ENCODE measurements around the gene CAPN13.
"Not testable (repeated sequence)": the region's sequence is repeated elsewhere in the genome, so short reads cannot be mapped to it uniquely, and the experiment has no call there.

The CAPN13 gene

GRCh38 chr2:30705056-30705455, 102.2 kb downstream of the CAPN13 start:
- DNase-seq (ENCODE audit: low spot score), result no peak

GRCh38 chr2:30704309-30705020, 102.8 kb downstream of the CAPN13 start:
- no peak for DNase-seq (ENCODE audit: low spot score)

- DNase-seq (ENCODE audit: low spot score), result no peak
Measured at GRCh38 chr2:30702694-30703093, 104.6 kb downstream of the CAPN13 start.

- no peak for DNase-seq (ENCODE audit: low spot score)
Measured at GRCh38 chr2:30701782-30702181, 105.5 kb downstream of the CAPN13 start.

GRCh38 chr2:30697242-30698103, 109.8 kb downstream of the CAPN13 start:
- not testable (repeated sequence) for DNase-seq (ENCODE audit: low spot score)

DNA sequence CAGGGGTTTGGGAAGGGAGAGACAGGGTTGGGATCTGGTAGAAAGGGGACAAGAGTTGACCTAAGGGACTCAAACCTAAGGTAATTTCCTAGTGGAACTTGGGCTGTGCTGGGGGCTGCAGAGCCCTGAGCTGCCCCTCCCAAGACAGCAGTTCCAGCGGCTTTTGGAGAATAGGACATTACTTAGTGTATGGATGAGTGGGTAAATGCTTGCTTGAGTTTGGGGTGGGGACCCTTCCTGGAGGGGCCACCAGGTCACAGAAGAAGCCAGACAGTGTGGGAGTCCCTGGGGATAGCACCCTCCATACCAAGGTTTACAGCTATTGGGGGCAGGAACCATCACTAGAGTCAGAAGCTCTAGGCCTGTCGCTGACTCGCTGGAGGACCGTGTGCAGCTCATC, 111.5 kb downstream of the CAPN13 start:
- no peak for DNase-seq (ENCODE audit: low spot score)

DNA sequence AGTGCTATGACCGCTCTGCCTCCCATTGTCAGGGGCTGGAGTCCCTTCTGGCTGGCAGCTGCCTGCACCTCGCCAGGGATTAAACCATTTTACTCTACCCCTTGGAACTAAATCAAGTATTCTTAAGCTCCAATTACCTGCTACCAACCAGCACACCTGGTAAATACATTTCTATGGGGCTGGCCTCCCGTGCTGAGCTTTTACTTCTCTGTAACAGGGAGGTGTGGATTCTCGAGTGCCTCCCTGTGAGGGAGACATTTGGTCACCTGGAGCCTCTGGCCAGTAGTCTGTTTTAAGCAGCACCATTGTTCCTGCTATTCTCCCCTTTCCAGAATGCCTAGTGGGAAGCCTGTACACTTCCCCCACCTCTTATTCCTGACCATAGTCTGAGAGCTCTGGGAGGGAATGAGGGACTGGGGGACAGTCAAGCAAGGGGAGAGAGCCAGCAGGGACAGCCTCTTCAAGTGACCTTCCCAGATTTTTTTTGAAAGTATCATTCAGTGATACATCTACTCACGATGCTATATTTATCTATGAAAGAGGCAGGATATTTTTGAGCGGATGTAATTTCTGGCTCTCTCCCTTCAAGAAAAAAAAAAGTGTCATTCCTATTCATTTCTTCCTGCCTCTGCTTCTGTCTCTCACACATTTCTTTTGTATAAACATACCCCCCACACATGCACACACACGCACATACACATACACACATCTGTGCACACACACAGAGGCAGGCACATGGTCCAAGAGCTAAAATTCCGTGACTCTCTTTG, 112.8 kb downstream of the CAPN13 start:
- DNase-seq (ENCODE audit: low spot score), result peak; percentile 59

GRCh38 chr2:30693821-30694281, 113.4 kb downstream of the CAPN13 start:
- DNase-seq (ENCODE audit: low spot score), result no peak

DNA sequence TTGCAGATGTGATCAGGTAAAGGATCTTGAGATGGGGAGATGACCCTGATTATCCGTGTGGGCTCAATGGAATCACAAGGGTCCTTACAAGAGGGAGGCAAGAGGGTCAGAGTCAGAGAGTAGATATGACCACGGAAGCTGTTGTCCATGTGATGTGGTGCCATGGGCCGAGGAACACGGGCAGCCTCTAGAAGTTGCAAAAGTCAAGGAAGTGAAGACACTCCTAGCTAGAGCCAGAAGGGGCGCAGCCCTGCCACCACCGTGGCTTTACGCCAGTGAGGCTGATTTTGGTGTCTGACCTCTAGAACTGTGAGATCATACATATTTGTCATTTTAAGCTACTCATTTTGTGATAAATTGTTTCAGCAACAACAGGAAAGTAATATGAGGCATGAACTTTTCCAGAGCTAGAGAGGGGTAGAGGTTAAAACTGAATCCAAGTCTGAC, 114.4 kb downstream of the CAPN13 start:
- DNase-seq (ENCODE audit: low spot score), result no peak

GRCh38 chr2:30691948-30692828, 115.1 kb downstream of the CAPN13 start:
- peak; percentile 44 for DNase-seq (ENCODE audit: low spot score)

- DNase-seq (ENCODE audit: low spot score), result no peak
Measured at GRCh38 chr2:30691091-30691947, 115.9 kb downstream of the CAPN13 start.

DNA sequence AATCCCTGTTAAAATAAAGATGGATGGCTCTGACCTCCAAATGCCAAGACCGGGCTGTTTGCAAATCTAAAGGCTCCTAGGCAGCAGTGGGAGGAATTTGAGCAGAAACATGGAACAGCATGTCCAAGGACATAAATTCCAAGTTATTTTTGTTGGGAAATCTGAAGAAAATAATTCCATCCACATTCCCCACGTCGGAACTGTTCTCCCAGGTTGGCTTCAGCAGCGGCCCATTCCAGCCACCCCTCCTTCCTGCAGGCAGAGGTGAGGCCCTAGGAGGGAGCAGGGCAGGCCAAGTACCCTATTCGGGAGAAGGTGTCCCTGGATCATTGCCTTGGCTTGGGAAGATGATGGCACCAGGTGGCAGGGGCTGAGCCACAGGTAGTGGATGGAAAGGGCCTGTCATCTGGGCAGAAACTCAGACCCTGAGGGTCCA, 117.1 kb downstream of the CAPN13 start:
- DNase-seq (ENCODE audit: low spot score), result no peak

GRCh38 chr2:30689496-30690125, 117.6 kb downstream of the CAPN13 start:
- no peak for DNase-seq (ENCODE audit: low spot score)

DNA sequence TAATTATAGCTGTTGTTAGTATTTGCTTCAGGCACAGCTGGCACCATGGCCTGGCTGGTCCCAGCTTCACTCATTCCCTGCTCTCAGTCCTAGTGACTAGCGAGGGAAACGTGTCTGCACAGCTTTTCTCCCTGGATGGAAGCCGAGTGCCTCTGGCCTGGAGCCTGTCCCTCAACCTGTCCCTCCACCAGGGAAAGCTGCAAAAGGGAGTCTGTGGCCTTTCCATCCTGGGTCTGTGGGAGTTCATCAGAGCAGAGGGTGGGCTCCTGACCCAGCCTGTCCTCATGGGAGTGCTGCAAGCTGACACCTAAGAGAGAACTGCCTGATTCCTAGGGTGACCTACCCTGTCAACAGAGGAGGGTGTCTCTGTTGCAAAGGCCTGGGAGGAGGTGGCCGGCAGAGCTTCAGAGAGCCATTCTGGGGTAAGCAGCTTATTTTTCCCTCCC, 118.3 kb downstream of the CAPN13 start:
- no peak for DNase-seq (ENCODE audit: low spot score)

DNA sequence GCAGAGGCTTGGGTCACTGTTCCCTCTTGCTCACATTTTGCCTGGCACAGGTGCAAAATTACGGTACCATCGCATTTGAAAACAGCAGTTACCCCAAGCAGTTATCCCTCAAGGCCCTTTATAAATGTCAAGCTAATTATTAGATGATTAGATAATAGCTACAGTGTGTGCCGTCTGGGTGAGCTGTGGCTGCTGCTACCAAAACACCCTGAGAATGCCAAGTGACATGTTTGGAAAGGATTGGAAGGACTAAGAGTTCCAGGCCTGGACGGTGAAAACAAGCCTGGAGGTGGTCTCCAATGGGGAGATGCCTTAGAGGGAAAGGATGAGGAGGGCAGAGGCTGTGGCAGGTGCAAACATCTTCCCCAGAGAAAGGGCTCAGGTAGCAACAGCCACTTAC, 120.6 kb downstream of the CAPN13 start:
- DNase-seq (ENCODE audit: low spot score), result no peak

DNA sequence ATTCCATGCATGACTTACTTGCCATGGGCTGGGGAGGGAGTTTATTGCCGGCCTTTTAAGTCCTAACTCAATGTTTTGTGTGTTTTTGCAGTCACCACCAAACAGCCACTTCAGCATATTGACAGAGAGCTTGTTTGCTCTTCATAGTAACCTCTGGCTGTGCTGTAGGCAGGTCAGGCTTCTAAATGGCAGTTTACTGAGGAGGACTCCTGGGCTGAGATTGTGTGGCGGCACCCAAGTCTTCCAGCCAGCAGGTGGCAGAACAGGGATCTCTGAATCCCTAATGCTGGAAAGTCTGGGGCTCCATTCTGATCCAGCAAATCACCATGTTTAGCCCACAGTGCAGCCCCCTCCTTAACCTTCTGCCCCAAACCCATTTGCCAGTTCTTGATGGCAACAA, 121.2 kb downstream of the CAPN13 start:
- no peak for DNase-seq (ENCODE audit: low spot score)

DNA sequence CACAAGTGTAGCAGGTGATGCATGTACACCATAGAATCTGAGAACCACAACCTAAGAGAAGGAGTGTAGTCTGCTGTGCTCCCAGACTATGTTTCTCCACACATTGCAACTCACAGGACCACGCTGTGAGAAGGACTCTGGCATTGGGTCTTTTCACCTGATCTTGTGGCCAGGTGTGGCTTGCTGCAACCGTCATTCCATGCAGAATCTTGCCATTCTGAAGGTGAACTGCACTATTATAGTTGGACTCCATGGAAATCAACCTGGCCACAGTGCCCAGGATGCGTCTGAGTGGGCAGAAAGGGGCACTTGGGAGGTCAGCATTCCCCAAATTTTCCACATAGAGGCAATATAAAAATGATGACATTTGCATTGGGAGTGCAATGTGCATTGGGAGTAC, 122.2 kb downstream of the CAPN13 start:
- no peak for DNase-seq (ENCODE audit: low spot score)

- DNase-seq (ENCODE audit: low spot score), result no peak
Measured at GRCh38 chr2:30684516-30684915, 122.7 kb downstream of the CAPN13 start.

DNA sequence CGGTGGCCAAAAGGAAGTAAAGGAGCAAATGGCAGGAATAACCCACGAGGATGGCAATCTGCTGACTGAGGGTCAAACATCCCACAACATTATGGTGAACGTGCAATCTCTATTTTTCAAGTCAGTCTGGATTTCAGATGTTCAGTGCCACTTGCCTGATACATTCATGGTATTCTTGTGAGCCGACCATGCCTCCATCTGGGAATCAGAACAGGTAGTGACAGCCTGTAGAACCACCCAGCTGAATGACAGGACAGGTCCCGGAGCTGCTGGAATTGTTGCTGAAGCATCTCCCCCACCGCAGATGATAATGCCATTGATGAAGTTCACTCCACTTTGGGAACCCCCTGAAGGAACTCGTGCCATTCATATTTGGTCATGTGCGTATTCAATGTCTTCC, 123.2 kb downstream of the CAPN13 start:
- DNase-seq (ENCODE audit: low spot score), result no peak

Data from AG08395 (cell line).